T-cell (primary cell): Measurements from ENCODE around the gene ITGBL1. TPM values are rescaled to one million over a fixed set of nuclear protein-coding genes. Genes with fewer than 3 reads are reported as not detected.

ENCODE experiments used
- total RNA-seq, 35 experiments: library from RNA in 6 of 35; stranded (reverse) in 6 of 35; fragments of 120-200 nt in 1 of 35; gene quantifications; one replicate each; pipeline versions ENCODE4 v1.2.1 to v1.2.4 and lab custom pipeline; 2013 to 2026

ITGBL1 gene
- total RNA-seq, 5 donors from 2014 or later (not counting 1 experiment from before 2014, with no cell fraction given): not detected

Other genes starting within 250 kb of the ITGBL1 start
- not detected for gene NALCN, start 36.2 kb upstream of the ITGBL1 start, total RNA-seq